ENCODE measurements around the gene TNFRSF8. TPM values are rescaled to one million over a fixed set of nuclear protein-coding genes. Genes with fewer than 3 reads are reported as not detected.

Gene TNFRSF8
- total and polyA plus RNA-seq, 2 of the 13 experiments (the other 11 are each of a cell fraction or from before 2014, with no cell fraction given): not detected

DNA sequence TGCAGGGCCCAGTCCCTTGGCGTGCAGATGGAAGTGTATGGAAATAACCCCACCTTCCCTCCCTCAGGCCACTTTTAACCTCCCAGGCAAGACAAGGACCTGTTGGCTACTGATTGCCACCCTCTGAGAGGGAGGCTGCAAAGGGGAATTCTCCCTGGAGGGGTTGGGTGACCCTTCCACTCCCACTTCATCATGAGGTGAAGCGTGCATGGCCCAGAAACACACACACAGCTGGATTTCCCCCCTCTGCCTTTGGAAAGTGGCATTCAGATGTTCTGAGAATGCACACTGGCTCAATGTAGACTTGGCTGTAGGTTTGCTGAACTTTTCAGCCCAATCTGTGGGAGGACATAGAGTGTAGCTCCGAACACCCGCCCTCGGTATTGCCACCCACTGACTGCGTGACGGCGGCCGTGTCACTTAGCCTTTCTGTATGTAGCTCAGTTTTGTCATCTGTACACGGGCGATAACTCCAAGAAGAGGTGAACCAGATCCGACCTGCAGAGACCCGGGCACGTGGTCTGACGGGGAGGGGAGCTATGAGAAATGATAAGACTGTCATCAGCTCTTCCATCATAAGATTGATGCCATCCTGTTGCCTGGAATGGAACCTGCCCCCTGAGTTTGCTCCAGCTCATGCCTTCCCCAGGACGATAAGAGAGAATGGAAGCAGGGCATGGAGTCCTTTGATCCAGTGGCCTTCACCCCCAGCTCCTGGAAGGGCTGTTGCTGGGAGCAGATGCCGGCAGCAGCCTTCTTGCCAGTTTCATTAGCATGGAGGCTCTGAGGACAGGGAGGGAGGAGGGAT is 24.5 kb upstream of the TNFRSF8 start (continued):
- no peak for TF ChIP-seq SP5 (CRISPR knock-in tag; IDR thresholded peaks at IDR 0.05; ENCODE audit: borderline replicate concordance, low read depth)

DNA sequence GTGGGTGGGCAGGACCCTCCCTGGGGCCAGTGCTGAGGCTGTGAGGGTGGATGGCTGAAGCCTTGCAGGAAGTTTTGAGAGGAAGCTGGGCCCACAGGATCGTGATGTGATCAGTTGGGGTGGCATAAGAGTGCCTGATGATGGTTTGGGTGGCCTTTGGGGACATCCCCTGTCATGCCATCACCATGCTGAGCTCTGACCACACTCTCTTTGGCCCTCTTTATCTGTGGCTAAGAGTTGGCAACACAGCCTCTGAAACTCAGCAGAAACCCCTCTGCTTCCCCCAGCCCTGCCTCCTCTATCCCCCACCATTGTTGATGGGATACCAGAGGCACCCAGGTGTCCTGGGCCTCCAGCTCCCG is 24.0 kb upstream of the TNFRSF8 start:
- CTCF ChIA-PET (ENCODE audit: low intra/inter-chr PET ratio, low total read pairs): no interaction called here
- FAIRE-seq: no peak
- POLR2A ChIA-PET: no interaction called here

More for the DNA sequence above, 24.0 kb upstream of the TNFRSF8 start:
- H3K9me3 ChIP-seq (ENCODE audit: low read length): no peaks in the 10 kb centered on the region
- H3K4me3 ChIP-seq (replicated peaks in 1 of 3; ENCODE audit: insufficient read depth in 1 of 3, low read depth in 2 of 3, low read length in 3 of 3): no peak overlapping the region
- H3K9ac ChIP-seq (ENCODE audit: insufficient read depth, low read depth, low read length): no peak overlapping the region
- peaks cover 20% of the 10 kb centered on the region for H3K4me1 ChIP-seq (ENCODE audit: insufficient read depth, low read length)
- no TSS peak for BruUV-seq (replicated peaks)
- WGBS (ENCODE audit: low lambda C conversion rate): 0% methylated on average over 2 of the region's 2 CpGs
- H4K20me1 ChIP-seq (ENCODE audit: insufficient read depth, low read length): no peaks in the 10 kb centered on the region
- ATAC-seq: no peak
- intact Hi-C loops (cut with micrococcal nuclease; ENCODE audit: unreplicated experiment) (no loop called here), in situ Hi-C loops (cut with HindIII; ENCODE audit: extremely low pct_ligation_motif_present, low pct_unique_long_range_greater_than_20kb) (no loop called here)
- no peaks in the 10 kb centered on the region for H3K79me2 ChIP-seq (ENCODE audit: insufficient read depth, low read length)
- no peak overlapping the region for H3K27ac ChIP-seq (ENCODE audit: extremely low read length, insufficient read depth, low read length)
- H3K27me3 ChIP-seq (ENCODE audit: control insufficient read depth in 1 of 2, insufficient read depth in 2 of 2, low read length in 2 of 2): peaks cover 2 to 11% of the 10 kb centered on the region in 2 experiments; a peak in 2 of 5 replicates
- DNase-seq (ENCODE audit: low spot score): no peak
- TF ChIP-seq NCOA5 (CRISPR knock-in tag; IDR thresholded peaks at IDR 0.05): no peak
- TF ChIP-seq, protein P1, sequence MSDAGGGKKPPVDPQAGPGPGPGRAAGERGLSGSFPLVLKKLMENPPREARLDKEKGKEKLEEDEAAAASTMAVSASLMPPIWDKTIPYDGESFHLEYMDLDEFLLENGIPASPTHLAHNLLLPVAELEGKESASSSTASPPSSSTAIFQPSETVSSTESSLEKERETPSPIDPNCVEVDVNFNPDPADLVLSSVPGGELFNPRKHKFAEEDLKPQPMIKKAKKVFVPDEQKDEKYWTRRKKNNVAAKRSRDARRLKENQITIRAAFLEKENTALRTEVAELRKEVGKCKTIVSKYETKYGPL (CRISPR knock-in tag; IDR thresholded peaks at IDR 0.05): no peak
- no peak for TF ChIP-seq ZC3H13 (CRISPR knock-in tag; IDR thresholded peaks at IDR 0.05)
- TF ChIP-seq, protein P2, sequence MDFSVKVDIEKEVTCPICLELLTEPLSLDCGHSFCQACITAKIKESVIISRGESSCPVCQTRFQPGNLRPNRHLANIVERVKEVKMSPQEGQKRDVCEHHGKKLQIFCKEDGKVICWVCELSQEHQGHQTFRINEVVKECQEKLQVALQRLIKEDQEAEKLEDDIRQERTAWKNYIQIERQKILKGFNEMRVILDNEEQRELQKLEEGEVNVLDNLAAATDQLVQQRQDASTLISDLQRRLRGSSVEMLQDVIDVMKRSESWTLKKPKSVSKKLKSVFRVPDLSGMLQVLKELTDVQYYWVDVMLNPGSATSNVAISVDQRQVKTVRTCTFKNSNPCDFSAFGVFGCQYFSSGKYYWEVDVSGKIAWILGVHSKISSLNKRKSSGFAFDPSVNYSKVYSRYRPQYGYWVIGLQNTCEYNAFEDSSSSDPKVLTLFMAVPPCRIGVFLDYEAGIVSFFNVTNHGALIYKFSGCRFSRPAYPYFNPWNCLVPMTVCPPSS (IDR thresholded peaks at IDR 0.05): no peak
- TF ChIP-seq KMT2B (CRISPR knock-in tag; IDR thresholded peaks at IDR 0.05): no peak
- TF ChIP-seq GZF1 (CRISPR knock-in tag; IDR thresholded peaks at IDR 0.05): no peak
- TF ChIP-seq ZSCAN31 (CRISPR knock-in tag; IDR thresholded peaks at IDR 0.05; ENCODE audit: low read depth): no peak
- no peak for TF ChIP-seq ZNF569 (CRISPR knock-in tag; IDR thresholded peaks at IDR 0.05; ENCODE audit: borderline replicate concordance)
- TF ChIP-seq PRPF4 (IDR thresholded peaks at IDR 0.05; ENCODE audit: low read depth, low read length, poor library complexity, severe bottlenecking): no peak
- TF ChIP-seq ZNF350 (CRISPR knock-in tag; IDR thresholded peaks at IDR 0.05; ENCODE audit: borderline replicate concordance, low read depth): no peak
- no peak for TF ChIP-seq ELF1 (CRISPR knock-in tag; IDR thresholded peaks at IDR 0.05)
- TF ChIP-seq ZNF564 (CRISPR knock-in tag; IDR thresholded peaks at IDR 0.05): no peak
- TF ChIP-seq, protein P3, sequence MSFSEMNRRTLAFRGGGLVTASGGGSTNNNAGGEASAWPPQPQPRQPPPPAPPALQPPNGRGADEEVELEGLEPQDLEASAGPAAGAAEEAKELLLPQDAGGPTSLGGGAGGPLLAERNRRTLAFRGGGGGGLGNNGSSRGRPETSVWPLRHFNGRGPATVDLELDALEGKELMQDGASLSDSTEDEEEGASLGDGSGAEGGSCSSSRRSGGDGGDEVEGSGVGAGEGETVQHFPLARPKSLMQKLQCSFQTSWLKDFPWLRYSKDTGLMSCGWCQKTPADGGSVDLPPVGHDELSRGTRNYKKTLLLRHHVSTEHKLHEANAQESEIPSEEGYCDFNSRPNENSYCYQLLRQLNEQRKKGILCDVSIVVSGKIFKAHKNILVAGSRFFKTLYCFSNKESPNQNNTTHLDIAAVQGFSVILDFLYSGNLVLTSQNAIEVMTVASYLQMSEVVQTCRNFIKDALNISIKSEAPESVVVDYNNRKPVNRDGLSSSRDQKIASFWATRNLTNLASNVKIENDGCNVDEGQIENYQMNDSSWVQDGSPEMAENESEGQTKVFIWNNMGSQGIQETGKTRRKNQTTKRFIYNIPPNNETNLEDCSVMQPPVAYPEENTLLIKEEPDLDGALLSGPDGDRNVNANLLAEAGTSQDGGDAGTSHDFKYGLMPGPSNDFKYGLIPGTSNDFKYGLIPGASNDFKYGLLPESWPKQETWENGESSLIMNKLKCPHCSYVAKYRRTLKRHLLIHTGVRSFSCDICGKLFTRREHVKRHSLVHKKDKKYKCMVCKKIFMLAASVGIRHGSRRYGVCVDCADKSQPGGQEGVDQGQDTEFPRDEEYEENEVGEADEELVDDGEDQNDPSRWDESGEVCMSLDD (CRISPR knock-in tag; IDR thresholded peaks at IDR 0.05; ENCODE audit: borderline replicate concordance): no peak
- TF ChIP-seq MEF2D (CRISPR knock-in tag; IDR thresholded peaks at IDR 0.05): no peak
- no peak for TF ChIP-seq ZNF607 (CRISPR knock-in tag; IDR thresholded peaks at IDR 0.05; ENCODE audit: borderline replicate concordance)
- no peak overlapping the region for H2AFZ ChIP-seq (ENCODE audit: low read length)
- H3K4me2 ChIP-seq (ENCODE audit: low read depth, low read length): no peak overlapping the region
- no peaks in the 10 kb centered on the region for H3K36me3 ChIP-seq (replicated peaks in 1 of 2; ENCODE audit: control insufficient read depth in 1 of 2, insufficient read depth in 2 of 2, low read length in 2 of 2)
